CD4-positive, CD25-positive, alpha-beta regulatory T cell (primary cell): Measurements from ENCODE around the gene BFSP1. TPM values are rescaled to one million over a fixed set of nuclear protein-coding genes. Genes with fewer than 3 reads are reported as not detected.

Experiments
- ATAC-seq, 2 donors: fragments of 150-1000 bp; cut with Tn5 transposase; one replicate each; pipeline ENCODE4 v1.10.0; 2021; ENCODE audit warnings: low read depth in 2 of 2, moderate number of reproducible peaks in 2 of 2, moderate library complexity in 1 of 2
- DNase-seq, 3 donors: peaks; one replicate each; pipeline versions ENCODE4 v3.0.0 to v3.0.0-alpha.2; 2012 to 2022; ENCODE audit warnings: mixed read lengths in 1 of 3
- H3K27ac ChIP-seq: one replicate; pipeline ENCODE4 v1.7.0; 2013; ENCODE audit warnings: mild to moderate bottlenecking, low read length; ENCODE audit not compliant: insufficient read depth, poor library complexity, severe bottlenecking
- H3K27me3 ChIP-seq: one replicate; pipeline ENCODE4 v1.7.0; 2013; ENCODE audit warnings: low read length; ENCODE audit not compliant: control insufficient read depth, insufficient read depth
- H3K36me3 ChIP-seq: one replicate; pipeline ENCODE4 v1.7.0; 2013; ENCODE audit warnings: mild to moderate bottlenecking, low read length, moderate library complexity; ENCODE audit not compliant: control insufficient read depth, insufficient read depth
- H3K4me1 ChIP-seq: 2 replicates; pipeline ENCODE4 v1.7.0; 2013; ENCODE audit warnings: mild to moderate bottlenecking, low read length; ENCODE audit not compliant: insufficient read depth, control insufficient read depth, poor library complexity, severe bottlenecking
- H3K4me3 ChIP-seq: one replicate; pipeline ENCODE4 v1.7.0; 2013; ENCODE audit warnings: low read depth, mild to moderate bottlenecking, low read length, moderate library complexity
- H3K9me3 ChIP-seq, 2 experiments: 1 replicate in 1 of 2; 2 replicates in 1 of 2; pipeline ENCODE4 v1.7.0; 2013; ENCODE audit warnings: low read length in 2 of 2, mild to moderate bottlenecking in 1 of 2, moderate library complexity in 1 of 2; ENCODE audit not compliant: control insufficient read depth in 2 of 2
- H3K27ac Mint-ChIP-seq, 3 donors: one replicate each; pipeline ENCODE4 v1.8.0; 2020 to 2022; ENCODE audit warnings: mild to moderate bottlenecking in 3 of 3, mixed read lengths in 3 of 3, moderate library complexity in 2 of 3
- H3K27me3 Mint-ChIP-seq: one replicate; pipeline ENCODE4 v1.8.0; 2022; ENCODE audit warnings: mild to moderate bottlenecking, mixed read lengths
- H3K36me3 Mint-ChIP-seq: one replicate; pipeline ENCODE4 v1.8.0; 2020; ENCODE audit warnings: mixed read lengths
- H3K4me1 Mint-ChIP-seq, 4 donors: one replicate each; pipeline ENCODE4 v1.8.0; 2020 to 2022; ENCODE audit warnings: mixed read lengths in 4 of 4, mild to moderate bottlenecking in 1 of 4
- H3K4me3 Mint-ChIP-seq, 4 donors: one replicate each; pipeline ENCODE4 v1.8.0; 2020 to 2022; ENCODE audit warnings: mild to moderate bottlenecking in 4 of 4, mixed read lengths in 4 of 4, moderate library complexity in 3 of 4
- H3K9me3 Mint-ChIP-seq, 7 donors: one replicate each; pipeline ENCODE4 v1.8.0; 2020 to 2022; ENCODE audit warnings: mixed read lengths in 7 of 7, mild to moderate bottlenecking in 3 of 7, moderate library complexity in 2 of 7
- polyA plus RNA-seq, 4 donors: library from polyadenylated mRNA; unstranded; fragments of 300-500 nt; fragmentation: Illumina TruSeq; gene quantifications; one replicate each; pipeline ENCODE4 v1.2.3, GENCODE V29; 2021
- total RNA-seq: library from RNA; stranded (reverse); gene quantifications from one replicate; pipeline ENCODE4 v1.2.3, GENCODE V29; 2022

Gene BFSP1
- total and polyA plus RNA-seq, 5 donors from 2014 or later, result 0.12 to 0.39 TPM; not detected in 3

DNA sequence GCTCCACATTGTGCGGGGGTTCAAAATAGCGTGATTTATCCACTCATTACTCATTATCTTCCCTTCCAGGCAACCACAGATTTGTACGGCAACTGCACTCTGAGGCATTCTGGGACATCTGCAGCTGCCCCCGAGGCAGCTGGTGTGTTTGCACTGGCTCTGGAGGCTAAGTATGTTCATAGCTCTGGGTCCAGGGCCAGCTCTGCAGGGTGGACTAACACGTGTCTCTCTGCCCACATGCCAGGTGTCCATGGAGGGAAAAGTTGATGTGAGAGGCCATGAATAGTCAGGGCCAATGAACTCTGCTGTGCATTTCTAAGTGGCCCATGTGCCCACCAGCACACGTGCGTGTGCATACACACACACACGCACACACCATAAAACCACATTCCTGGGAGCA lies 74.9 kb downstream of the BFSP1 start:
- Mint-ChIP-seq H3K4me3 (no peak overlapping the region), H3K36me3 (no peaks in the 10 kb centered on the region), H3K4me1 (no peaks in the 10 kb centered on the region), H3K27ac (no peak overlapping the region), H3K9me3 (no peaks in the 10 kb centered on the region), H3K27me3 (peaks cover 29% of the 10 kb centered on the region)
- ATAC-seq, result no peak
- H3K9me3 ChIP-seq, result no peaks in the 10 kb centered on the region
- H3K36me3 ChIP-seq, result no peaks in the 10 kb centered on the region
- H3K4me3 ChIP-seq, result no peak overlapping the region
- H3K27me3 ChIP-seq, result peaks cover 4% of the 10 kb centered on the region
- no peak for DNase-seq
- no peak overlapping the region for H3K27ac ChIP-seq
- no peaks in the 10 kb centered on the region for H3K4me1 ChIP-seq

DNA sequence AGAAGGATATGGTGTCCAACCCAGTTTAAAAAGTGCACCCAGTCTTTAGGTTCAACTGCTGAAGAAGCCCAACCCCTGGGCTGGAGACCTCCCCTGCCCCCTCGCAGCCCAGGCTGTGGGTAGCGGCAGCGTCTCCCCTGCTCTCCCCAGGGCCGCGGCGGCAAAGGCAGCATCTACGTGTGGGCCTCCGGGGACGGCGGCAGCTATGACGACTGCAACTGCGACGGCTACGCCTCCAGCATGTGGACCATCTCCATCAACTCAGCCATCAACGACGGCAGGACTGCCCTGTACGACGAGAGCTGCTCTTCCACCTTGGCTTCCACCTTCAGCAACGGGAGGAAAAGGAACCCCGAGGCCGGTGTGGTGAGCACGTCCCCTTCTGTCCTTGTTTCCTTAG lies 77.6 kb downstream of the BFSP1 start:
- DNase-seq (no peak), ATAC-seq (no peak)
- Mint-ChIP-seq H3K27me3 (peaks cover 24% of the 10 kb centered on the region), H3K4me1 (no peaks in the 10 kb centered on the region), H3K27ac (no peak overlapping the region), H3K4me3 (no peak overlapping the region), H3K9me3 (peaks cover 0 to 1% (median 0%) of the 10 kb centered on the region in 7 donors), H3K36me3 (no peaks in the 10 kb centered on the region)
- Histone ChIP-seq H3K4me3 (no peak overlapping the region), H3K27ac (no peak overlapping the region), H3K36me3 (no peaks in the 10 kb centered on the region), H3K4me1 (no peaks in the 10 kb centered on the region), H3K27me3 (peaks cover 4% of the 10 kb centered on the region), H3K9me3 (no peaks in the 10 kb centered on the region)

- ATAC-seq, result no peak
- H3K4me1 Mint-ChIP-seq, result no peaks in the 10 kb centered on the region
These were observed 78.7 kb downstream of the BFSP1 start for GRCh38 chr20:17452441-17452840.

DNA sequence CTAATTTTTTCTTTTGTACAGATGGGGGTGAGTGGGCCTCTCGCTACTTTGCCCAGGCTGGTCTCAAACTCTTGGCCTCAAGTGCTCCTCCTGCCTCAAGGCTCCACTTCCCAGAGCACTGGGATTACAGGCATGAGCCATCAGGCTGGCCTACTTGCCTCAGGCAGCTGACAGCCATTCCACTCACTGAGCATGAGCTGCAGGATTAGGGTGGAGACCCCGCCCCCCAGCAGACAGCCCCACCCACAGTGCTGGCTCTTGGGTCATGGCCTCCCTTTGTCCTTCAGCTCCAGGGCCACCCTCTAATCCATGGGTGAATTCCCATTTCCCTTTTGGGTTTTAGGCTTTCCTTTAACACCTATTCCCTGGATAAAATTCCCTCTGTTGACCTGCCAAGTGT lies 82.1 kb downstream of the BFSP1 start:
- no peak for DNase-seq
- Histone ChIP-seq H3K27me3 (no peaks in the 10 kb centered on the region), H3K27ac (no peak overlapping the region), H3K36me3 (no peaks in the 10 kb centered on the region), H3K9me3 (no peaks in the 10 kb centered on the region), H3K4me3 (no peak overlapping the region), H3K4me1 (no peaks in the 10 kb centered on the region)
- Mint-ChIP-seq H3K27me3 (peaks cover 12% of the 10 kb centered on the region), H3K9me3 (peaks cover 0 to 2% (median 0%) of the 10 kb centered on the region in 7 donors), H3K4me3 (no peak overlapping the region), H3K27ac (no peak overlapping the region), H3K4me1 (no peaks in the 10 kb centered on the region), H3K36me3 (no peaks in the 10 kb centered on the region)
- ATAC-seq, result no peak

More at GRCh38 chr20:17452441-17452840, 78.7 kb downstream of the BFSP1 start:
- Histone ChIP-seq H3K4me3 (no peak overlapping the region), H3K27ac (no peak overlapping the region), H3K4me1 (no peaks in the 10 kb centered on the region), H3K36me3 (no peaks in the 10 kb centered on the region), H3K9me3 (no peaks in the 10 kb centered on the region), H3K27me3 (peaks cover 4% of the 10 kb centered on the region)
- H3K9me3 Mint-ChIP-seq, result peaks cover 0 to 1% (median 0%) of the 10 kb centered on the region in 7 donors
- no peak overlapping the region for H3K4me3 Mint-ChIP-seq
- DNase-seq, result no peak
- no peaks in the 10 kb centered on the region for H3K36me3 Mint-ChIP-seq
- H3K27me3 Mint-ChIP-seq, result peaks cover 17% of the 10 kb centered on the region
- H3K27ac Mint-ChIP-seq, result no peak overlapping the region

DNA sequence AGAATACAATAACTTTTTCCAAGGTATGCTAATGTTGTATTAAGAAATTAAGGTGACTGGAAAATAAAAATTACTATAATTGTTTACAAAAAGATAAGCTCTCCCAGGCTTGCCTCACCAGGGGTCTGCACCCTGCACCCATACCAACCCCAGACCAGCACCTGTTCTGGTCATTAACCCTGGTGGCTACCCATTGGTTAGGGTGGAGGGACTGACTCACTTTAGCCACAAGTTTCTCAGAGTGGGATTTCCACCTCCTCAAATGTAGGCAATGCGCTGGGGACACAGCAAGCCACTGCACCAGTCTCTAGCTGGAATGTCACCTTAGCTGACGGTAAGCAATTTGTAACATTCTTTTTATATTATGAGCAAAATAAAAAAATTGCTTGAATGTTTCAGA lies 83.1 kb downstream of the BFSP1 start:
- Histone ChIP-seq H3K4me3 (no peak overlapping the region), H3K27me3 (no peaks in the 10 kb centered on the region), H3K9me3 (no peaks in the 10 kb centered on the region), H3K27ac (no peak overlapping the region), H3K36me3 (no peaks in the 10 kb centered on the region), H3K4me1 (no peaks in the 10 kb centered on the region)
- Mint-ChIP-seq H3K4me1 (no peaks in the 10 kb centered on the region), H3K36me3 (no peaks in the 10 kb centered on the region), H3K9me3 (peaks cover 0 to 2% (median 0%) of the 10 kb centered on the region in 7 donors), H3K27ac (no peak overlapping the region), H3K4me3 (no peak overlapping the region), H3K27me3 (peaks cover 10% of the 10 kb centered on the region)
- DNase-seq, result no peak
- no peak for ATAC-seq

- no peak overlapping the region for H3K4me3 Mint-ChIP-seq
- peaks cover 11% of the 10 kb centered on the region for H3K27me3 Mint-ChIP-seq
- no peaks in the 10 kb centered on the region for H3K36me3 Mint-ChIP-seq
- peaks cover 0 to 3% (median 0%) of the 10 kb centered on the region in 7 donors for H3K9me3 Mint-ChIP-seq
- Histone ChIP-seq H3K4me1 (no peaks in the 10 kb centered on the region), H3K27ac (no peak overlapping the region), H3K4me3 (no peak overlapping the region), H3K9me3 (peaks cover 0 to 2% of the 10 kb centered on the region in 2 experiments), H3K36me3 (no peaks in the 10 kb centered on the region), H3K27me3 (no peaks in the 10 kb centered on the region)
- no peak overlapping the region for H3K27ac Mint-ChIP-seq
- DNase-seq, result no peak
- ATAC-seq, result no peak
- no peaks in the 10 kb centered on the region for H3K4me1 Mint-ChIP-seq
These were observed 85.0 kb downstream of the BFSP1 start for GRCh38 chr20:17446171-17446570.

- no peaks in the 10 kb centered on the region for H3K36me3 Mint-ChIP-seq
- no peak overlapping the region for H3K27ac ChIP-seq
- ATAC-seq (no peak), DNase-seq (no peak)
- no peaks in the 10 kb centered on the region for H3K27me3 ChIP-seq
- H3K4me1 Mint-ChIP-seq, result no peaks in the 10 kb centered on the region
- peaks cover 0 to 3% (median 0%) of the 10 kb centered on the region in 7 donors for H3K9me3 Mint-ChIP-seq
- H3K4me1 ChIP-seq, result no peaks in the 10 kb centered on the region
- H3K4me3 Mint-ChIP-seq, result no peak overlapping the region
- peaks cover 0 to 2% of the 10 kb centered on the region in 2 experiments for H3K9me3 ChIP-seq
- H3K27me3 Mint-ChIP-seq, result peaks cover 14% of the 10 kb centered on the region
- H3K4me3 ChIP-seq, result no peak overlapping the region
- no peak overlapping the region for H3K27ac Mint-ChIP-seq
- H3K36me3 ChIP-seq, result no peaks in the 10 kb centered on the region
These were observed 85.6 kb downstream of the BFSP1 start for GRCh38 chr20:17445543-17445942.

GRCh38 chr20:17444091-17444490 lies 87.1 kb downstream of the BFSP1 start:
- no peaks in the 10 kb centered on the region for H3K4me1 ChIP-seq
- H3K9me3 ChIP-seq, result peaks cover 0 to 2% of the 10 kb centered on the region in 2 experiments
- Mint-ChIP-seq H3K27ac (no peak overlapping the region), H3K36me3 (no peaks in the 10 kb centered on the region), H3K27me3 (peaks cover 14% of the 10 kb centered on the region), H3K4me1 (no peaks in the 10 kb centered on the region), H3K4me3 (no peak overlapping the region), H3K9me3 (peaks cover 0 to 3% (median 0%) of the 10 kb centered on the region in 7 donors)
- ATAC-seq, result no peak
- no peak overlapping the region for H3K27ac ChIP-seq
- H3K27me3 ChIP-seq, result no peaks in the 10 kb centered on the region
- H3K4me3 ChIP-seq, result no peak overlapping the region
- H3K36me3 ChIP-seq, result no peaks in the 10 kb centered on the region
- DNase-seq, result no peak
